ENCODE data around the gene ADARB1.

DNA sequence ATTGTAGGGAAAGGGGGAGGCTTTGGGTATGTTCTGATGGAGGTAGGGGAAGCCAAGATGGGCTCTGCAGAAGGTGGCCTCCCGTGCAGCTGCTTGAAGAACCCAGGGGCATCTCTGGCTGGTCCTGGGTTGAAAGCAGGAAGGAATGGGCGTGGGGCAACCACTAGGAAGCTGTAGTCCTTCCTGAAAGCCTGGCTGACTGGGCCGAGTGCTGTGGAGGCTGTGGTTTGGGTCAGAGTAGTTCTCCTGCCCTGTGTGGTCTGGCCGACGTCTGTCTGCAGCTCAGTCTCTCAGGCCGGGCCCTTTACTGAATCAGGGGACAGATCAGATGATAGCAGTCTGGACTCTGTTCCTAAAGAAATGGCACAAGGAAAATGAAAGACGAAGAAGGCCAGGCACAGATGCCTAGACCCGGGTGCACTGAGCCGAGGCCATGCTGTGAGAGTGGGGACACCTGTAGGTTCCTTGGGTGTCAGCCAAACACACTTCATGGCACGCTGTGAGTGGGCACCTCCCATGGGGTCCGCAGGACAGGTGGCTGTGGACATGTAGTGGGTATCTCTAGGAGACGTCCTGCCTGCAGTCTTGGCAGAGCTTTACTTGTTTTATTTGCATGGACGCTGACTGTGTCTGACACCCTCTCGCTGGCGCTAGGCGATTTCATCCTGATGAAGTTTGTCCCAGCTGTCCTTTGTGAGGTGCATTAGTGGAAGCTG is 126.4 kb downstream of the ADARB1 start:
- TF ChIP-seq, protein P1, sequence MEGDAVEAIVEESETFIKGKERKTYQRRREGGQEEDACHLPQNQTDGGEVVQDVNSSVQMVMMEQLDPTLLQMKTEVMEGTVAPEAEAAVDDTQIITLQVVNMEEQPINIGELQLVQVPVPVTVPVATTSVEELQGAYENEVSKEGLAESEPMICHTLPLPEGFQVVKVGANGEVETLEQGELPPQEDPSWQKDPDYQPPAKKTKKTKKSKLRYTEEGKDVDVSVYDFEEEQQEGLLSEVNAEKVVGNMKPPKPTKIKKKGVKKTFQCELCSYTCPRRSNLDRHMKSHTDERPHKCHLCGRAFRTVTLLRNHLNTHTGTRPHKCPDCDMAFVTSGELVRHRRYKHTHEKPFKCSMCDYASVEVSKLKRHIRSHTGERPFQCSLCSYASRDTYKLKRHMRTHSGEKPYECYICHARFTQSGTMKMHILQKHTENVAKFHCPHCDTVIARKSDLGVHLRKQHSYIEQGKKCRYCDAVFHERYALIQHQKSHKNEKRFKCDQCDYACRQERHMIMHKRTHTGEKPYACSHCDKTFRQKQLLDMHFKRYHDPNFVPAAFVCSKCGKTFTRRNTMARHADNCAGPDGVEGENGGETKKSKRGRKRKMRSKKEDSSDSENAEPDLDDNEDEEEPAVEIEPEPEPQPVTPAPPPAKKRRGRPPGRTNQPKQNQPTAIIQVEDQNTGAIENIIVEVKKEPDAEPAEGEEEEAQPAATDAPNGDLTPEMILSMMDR (conservative IDR thresholded peaks at IDR 0.05) = no peak
- no peak for TF ChIP-seq ZFX (IDR thresholded peaks at IDR 0.05)

Data from C4-2B (cell line).